ENCODE measurements around the gene DLGAP3. TPM values are rescaled to one million over a fixed set of nuclear protein-coding genes. Genes with fewer than 3 reads are reported as not detected.
"Not testable (repeated sequence)": the region's sequence is repeated elsewhere in the genome, so short reads cannot be mapped to it uniquely, and the experiment has no call there.

DLGAP3 gene
- total RNA-seq, 2 donors from 2014 or later = 0.52 to 2.3 TPM

GRCh38 chr1:34970829-34971228, 41.4 kb upstream of the DLGAP3 start:
- ATAC-seq = no peak
- Histone ChIP-seq H3K9me3 (no peaks in the 10 kb centered on the region), H3K27me3 (no peaks in the 10 kb centered on the region), H3K27ac (no peak overlapping the region), H3K36me3 (replicated peaks in 1 of 2; ENCODE audit: insufficient read depth in 1 of 2, low read depth in 2 of 2) (no peaks in the 10 kb centered on the region), H3K4me1 (no peaks in the 10 kb centered on the region), H3K4me3 (no peak overlapping the region)
- intact Hi-C loops (cut with DNase I) = no loop called here
- WGBS, 2 donors = 26 to 40% methylated on average over 5 of the region's 5 CpGs
- no peak for TF ChIP-seq POLR2A (IDR thresholded peaks at IDR 0.05)
- no peak for TF ChIP-seq CTCF (IDR thresholded peaks at IDR 0.05)
- DNase-seq = no peak

- TF ChIP-seq POLR2A (IDR thresholded peaks at IDR 0.05) (no peak), CTCF (IDR thresholded peaks at IDR 0.05) (no peak)
- no peaks in the 10 kb centered on the region for H3K4me1 ChIP-seq
- H3K36me3 ChIP-seq (replicated peaks in 1 of 2; ENCODE audit: insufficient read depth in 1 of 2, low read depth in 2 of 2) = no peaks in the 10 kb centered on the region
- 82 to 84% methylated on average over 5 of the region's 5 CpGs for WGBS, 2 donors
- no peaks in the 10 kb centered on the region for H3K27me3 ChIP-seq
- ATAC-seq (no peak), DNase-seq (no peak)
- intact Hi-C loops (cut with DNase I) = no loop called here
- no peak overlapping the region for H3K4me3 ChIP-seq
- H3K9me3 ChIP-seq = no peaks in the 10 kb centered on the region
- no peak overlapping the region for H3K27ac ChIP-seq
Observed at GRCh38 chr1:34970220-34970735, 40.8 kb upstream of the DLGAP3 start.

- H3K27me3 ChIP-seq; H3K36me3 ChIP-seq (replicated peaks in 1 of 2; ENCODE audit: insufficient read depth in 1 of 2, low read depth in 2 of 2); ATAC-seq; intact Hi-C loops (cut with DNase I); H3K9me3 ChIP-seq; H3K27ac ChIP-seq; H3K4me3 ChIP-seq; DNase-seq; H3K4me1 ChIP-seq: not testable (repeated sequence)
- WGBS, 2 donors = 70 to 90% methylated on average over 3 of the region's 3 CpGs
Observed at GRCh38 chr1:34968297-34968696, 38.8 kb upstream of the DLGAP3 start.

GRCh38 chr1:34967672-34968071, 38.2 kb upstream of the DLGAP3 start:
- WGBS, 2 donors = no CpG with 5 or more reads among the region's 36 CpGs
- intact Hi-C loops (cut with DNase I); H3K27me3 ChIP-seq; H3K27ac ChIP-seq; H3K36me3 ChIP-seq (replicated peaks in 1 of 2; ENCODE audit: insufficient read depth in 1 of 2, low read depth in 2 of 2); DNase-seq; ATAC-seq; H3K4me1 ChIP-seq; H3K4me3 ChIP-seq; H3K9me3 ChIP-seq: not testable (repeated sequence)

- no peak for ATAC-seq
- Histone ChIP-seq H3K4me3 (no peak overlapping the region), H3K9me3 (no peaks in the 10 kb centered on the region), H3K27me3 (no peaks in the 10 kb centered on the region), H3K36me3 (replicated peaks in 1 of 2; ENCODE audit: insufficient read depth in 1 of 2, low read depth in 2 of 2) (no peaks in the 10 kb centered on the region), H3K4me1 (no peaks in the 10 kb centered on the region), H3K27ac (no peak overlapping the region)
- TF ChIP-seq CTCF (IDR thresholded peaks at IDR 0.05) (no peak), POLR2A (IDR thresholded peaks at IDR 0.05) (no peak)
- intact Hi-C loops (cut with DNase I) = no loop called here
- WGBS, 2 donors = 67 to 78% methylated on average over 2 of the region's 2 CpGs
- no peak for DNase-seq
Observed at GRCh38 chr1:34965597-34965996, 36.1 kb upstream of the DLGAP3 start.

- no peaks in the 10 kb centered on the region for H3K4me1 ChIP-seq
- no peak overlapping the region for H3K4me3 ChIP-seq
- ATAC-seq = no peak
- 22 to 28% methylated on average over 1 of the region's 1 CpG for WGBS, 2 donors
- intact Hi-C loops (cut with DNase I) = no loop called here
- no peaks in the 10 kb centered on the region for H3K36me3 ChIP-seq (replicated peaks in 1 of 2; ENCODE audit: insufficient read depth in 1 of 2, low read depth in 2 of 2)
- no peaks in the 10 kb centered on the region for H3K27me3 ChIP-seq
- no peak overlapping the region for H3K27ac ChIP-seq
- TF ChIP-seq CTCF (IDR thresholded peaks at IDR 0.05) (no peak), POLR2A (IDR thresholded peaks at IDR 0.05) (no peak)
- no peak for DNase-seq
- no peaks in the 10 kb centered on the region for H3K9me3 ChIP-seq
Observed at GRCh38 chr1:34950428-34950827, 21.0 kb upstream of the DLGAP3 start.

- H3K27me3 ChIP-seq; intact Hi-C loops (cut with DNase I); DNase-seq; H3K9me3 ChIP-seq; ATAC-seq; H3K27ac ChIP-seq; H3K4me3 ChIP-seq; H3K4me1 ChIP-seq; H3K36me3 ChIP-seq (replicated peaks in 1 of 2; ENCODE audit: insufficient read depth in 1 of 2, low read depth in 2 of 2): not testable (repeated sequence)
- 78 to 83% methylated on average over 10 of the region's 10 CpGs for WGBS, 2 donors
Observed at GRCh38 chr1:34948739-34949138, 19.3 kb upstream of the DLGAP3 start.

GRCh38 chr1:34947641-34948314, 18.3 kb upstream of the DLGAP3 start:
- H3K9me3 ChIP-seq; DNase-seq; H3K36me3 ChIP-seq (replicated peaks in 1 of 2; ENCODE audit: insufficient read depth in 1 of 2, low read depth in 2 of 2); H3K4me1 ChIP-seq; H3K4me3 ChIP-seq; H3K27ac ChIP-seq; H3K27me3 ChIP-seq; ATAC-seq; intact Hi-C loops (cut with DNase I): not testable (repeated sequence)
- 85 to 92% methylated on average over 13 to 32 of the region's 41 CpGs for WGBS, 2 donors

Measured in body of pancreas (tissue), 4 donors.